ENCODE results near the gene EN2.

- TF ChIP-seq POLR2AphosphoS5 (IDR thresholded peaks at IDR 0.05) = no peak
- TF ChIP-seq POLR2A (IDR thresholded peaks at IDR 0.05) = no peak
Measured at GRCh38 chr7:155412416-155413253, 45.3 kb upstream of the EN2 start.

All from transverse colon (tissue), 3 donors.